Bronchial epithelial cell (primary cell): ENCODE results near the gene PROM1. TPM values are rescaled to one million over a fixed set of nuclear protein-coding genes. Genes with fewer than 3 reads are reported as not detected.

ENCODE experiments used
- DNase-seq: peaks from one replicate; pipeline ENCODE4 v3.0.0-alpha.2; 2010; ENCODE audit warnings: low read depth
- FAIRE-seq: peaks from 2 replicates; lab custom pipeline; 2011; peaks lifted over from hg19 to GRCh38; lab: Jason Lieb, UNC
- H3K27me3 ChIP-seq: 2 replicates; pipeline ENCODE4 v1.5.1; 2011; ENCODE audit warnings: low read length; ENCODE audit not compliant: control insufficient read depth, insufficient read depth
- H3K36me3 ChIP-seq: 2 replicates; pipeline ENCODE4 v1.5.1; 2011; ENCODE audit warnings: low read length; ENCODE audit not compliant: control insufficient read depth, insufficient read depth
- H3K4me3 ChIP-seq: 2 replicates; pipeline ENCODE4 v1.5.1; 2011; ENCODE audit warnings: mild to moderate bottlenecking, low read depth, low read length, control low read depth
- CTCF ChIP-seq: IDR thresholded peaks from 2 replicates; pipeline ENCODE4 v1.5.1; 2011; ENCODE audit warnings: mild to moderate bottlenecking, moderate library complexity, low read length, control low read depth, inconsistent platforms; ENCODE audit not compliant: insufficient read depth, severe bottlenecking
- total RNA-seq: library from RNA; depleted of rRNA; stranded (reverse); fragments of >200 nt; gene quantifications from 2 replicates; pipeline ENCODE4 v1.2.1, GENCODE V29; 2014

PROM1 gene
- total RNA-seq, 1 donor from 2014 or later: 0.26 TPM

GRCh38 chr4:15945516-15945915, 138.3 kb downstream of the PROM1 start:
- H3K27me3 ChIP-seq: no peaks in the 10 kb centered on the region
- TF ChIP-seq CTCF: no peak
- no peak for FAIRE-seq

GRCh38 chr4:15944895-15945294, 138.9 kb downstream of the PROM1 start:
- H3K27me3 ChIP-seq: no peaks in the 10 kb centered on the region
- no peak for FAIRE-seq
- no peak overlapping the region for H3K4me3 ChIP-seq
- TF ChIP-seq CTCF: no peak
- no peak for DNase-seq
- no peaks in the 10 kb centered on the region for H3K36me3 ChIP-seq

More at GRCh38 chr4:15945516-15945915, 138.3 kb downstream of the PROM1 start:
- no peak for DNase-seq
- H3K4me3 ChIP-seq: no peak overlapping the region
- no peaks in the 10 kb centered on the region for H3K36me3 ChIP-seq

- no peak for TF ChIP-seq CTCF
- H3K27me3 ChIP-seq: no peaks in the 10 kb centered on the region
- DNase-seq: no peak
- FAIRE-seq: no peak
- H3K4me3 ChIP-seq: no peak overlapping the region
- no peaks in the 10 kb centered on the region for H3K36me3 ChIP-seq
These were observed 141.5 kb downstream of the PROM1 start for GRCh38 chr4:15942283-15942682.

GRCh38 chr4:15938640-15939039, 145.2 kb downstream of the PROM1 start, which contains the start of gene FGFBP1:
FGFBP1 (minus strand) TSS chr4:15938740; CDS start chr4:15936632, 2,108 bp downstream.
- Histone ChIP-seq H3K27me3 (no peaks in the 10 kb centered on the region), H3K36me3 (peaks cover 4% of the 10 kb centered on the region), H3K4me3 (peak within 1 kb of the TSS; percentile 49)
- DNase-seq (no peak), FAIRE-seq (no peak)
- TF ChIP-seq CTCF: no peak

GRCh38 chr4:15938182-15938581, 145.6 kb downstream of the PROM1 start:
- DNase-seq (peak; percentile 90), FAIRE-seq (peak; percentile 7)
- Histone ChIP-seq H3K36me3 (peaks cover 4% of the 10 kb centered on the region), H3K4me3 (peak overlapping the region; percentile 49), H3K27me3 (no peaks in the 10 kb centered on the region)
- TF ChIP-seq CTCF: no peak

GRCh38 chr4:15936495-15936894, 147.3 kb downstream of the PROM1 start:
- peak; percentile 86 for FAIRE-seq
- Histone ChIP-seq H3K27me3 (no peaks in the 10 kb centered on the region), H3K4me3 (peak overlapping the region; percentile 49), H3K36me3 (peaks cover 4% of the 10 kb centered on the region)
- DNase-seq: peak; percentile 90
- peak; percentile 7 for TF ChIP-seq CTCF
